K562 (cell line): Measurements from ENCODE around the gene NFKB2. TPM values are rescaled to one million over a fixed set of nuclear protein-coding genes. Genes with fewer than 3 reads are reported as not detected.

Source experiments
- CBX2 ChIP-seq: fragments of 200-600 bp; sonication (generic); IDR thresholded peaks from one replicate; pipeline ENCODE4 v1.6.1; 2012; ENCODE audit warnings: mild to moderate bottlenecking, low read length, inconsistent platforms; ENCODE audit not compliant: insufficient read depth, poor library complexity, severe bottlenecking
- DACH1 ChIP-seq: fragments of 450-650 bp; IDR thresholded peaks from 2 replicates; pipeline ENCODE4 v1.6.1; 2018; ENCODE audit not compliant: partially characterized antibody
- DMBX1 ChIP-seq: fragments of 250-450 bp; sonication (Bioruptor Pico); IDR thresholded peaks from 2 replicates; pipeline ENCODE4 v1.8.0; 2022; ENCODE audit warnings: inconsistent platforms, mild to moderate bottlenecking, moderate library complexity, borderline replicate concordance
- ETS1 ChIP-seq: conservative IDR thresholded peaks from 2 replicates; pipeline ENCODE4 v1.6.1; 2011; ENCODE audit warnings: low read depth, mild to moderate bottlenecking, low read length; ENCODE audit not compliant: control insufficient read depth
- ETS2 ChIP-seq: IDR thresholded peaks from 2 replicates; pipeline ENCODE4 v1.6.1; 2016; ENCODE audit warnings: borderline replicate concordance, missing genetic modification characterization, mild to moderate bottlenecking, moderate library complexity, missing compliant biosample characterization; ENCODE audit not compliant: poor library complexity, severe bottlenecking
- LEF1 ChIP-seq: fragments of 450-650 bp; IDR thresholded peaks from 2 replicates; pipeline ENCODE4 v1.6.1; 2016; ENCODE audit warnings: mild to moderate bottlenecking
- MAFF ChIP-seq: IDR thresholded peaks from 2 replicates; pipeline ENCODE4 v1.6.1; 2012; ENCODE audit warnings: low read length, improper control_type of control experiment
- NFIC ChIP-seq: fragments of 450-650 bp; IDR thresholded peaks from 2 replicates; pipeline ENCODE4 v1.6.1; 2017; ENCODE audit warnings: mild to moderate bottlenecking, inconsistent platforms
- NR3C1 ChIP-seq: sonication (generic); formaldehyde crosslinking; IDR thresholded peaks from 2 replicates; pipeline ENCODE4 v1.8.1; 2022; ENCODE audit warnings: missing genetic modification reagents
- POLR2H ChIP-seq: IDR thresholded peaks from 2 replicates; pipeline ENCODE4 v1.6.1; 2016; ENCODE audit warnings: missing genetic modification characterization, low read depth, mild to moderate bottlenecking, control low read depth, missing compliant biosample characterization, moderate library complexity
- PPARD ChIP-seq: fragments of 250-450 bp; sonication (Bioruptor Pico); IDR thresholded peaks from 2 replicates; pipeline ENCODE4 v1.8.0; 2022; ENCODE audit warnings: inconsistent platforms, mild to moderate bottlenecking, moderate library complexity
- SRSF9 ChIP-seq: fragments of 200-400 bp; formaldehyde crosslinking; IDR thresholded peaks from 2 replicates; pipeline ENCODE4 v1.6.1; 2017; ENCODE audit warnings: low read depth, low read length, borderline replicate concordance
- TARDBP ChIP-seq: fragments of 450-650 bp; IDR thresholded peaks from 2 replicates; pipeline ENCODE4 v1.6.1; 2016
- ZBTB33 ChIP-seq: sonication (generic); formaldehyde crosslinking; IDR thresholded peaks from 2 replicates; pipeline ENCODE4 v1.8.1; 2023; ENCODE audit warnings: mild to moderate bottlenecking, missing genetic modification reagents
- ZNF407 ChIP-seq: fragments of 450-650 bp; IDR thresholded peaks from 2 replicates; pipeline ENCODE4 v1.6.1; 2016; ENCODE audit warnings: low read depth
- ZNF445 ChIP-seq: fragments of 250-450 bp; sonication (Bioruptor Pico); IDR thresholded peaks from 2 replicates; pipeline ENCODE4 v1.4.0; 2020; ENCODE audit warnings: low read depth, mild to moderate bottlenecking, moderate library complexity
- ZNF57 ChIP-seq: fragments of 450-650 bp; formaldehyde crosslinking; IDR thresholded peaks from 2 replicates; pipeline ENCODE4 v1.4.0; 2020; ENCODE audit warnings: mild to moderate bottlenecking, moderate library complexity
- polyA plus RNA-seq, 8 experiments: library from polyadenylated mRNA; depleted of rRNA in 4 of 8; stranded (reverse) in 5 of 8; unstranded in 3 of 8; fragments of >200 nt; fragmentation: Nextera tagmentation in 2 of 8; fragmentation: Illumina TruSeq in 1 of 8; extraction: Ambion mirVana in 2 of 8; extraction: Trizol in 1 of 8; gene quantifications; 2 replicates each; pipeline versions ENCODE4 v1.2.1 to v1.2.3, GENCODE V29; 2011 to 2014; ENCODE audit warnings: inconsistent platforms in 1 of 8, missing spikeins in 1 of 8
- total RNA-seq, 7 experiments: library from RNA; depleted of rRNA in 6 of 7; stranded (reverse); fragments of >200 nt in 6 of 7; fragmentation: Illumina TruSeq in 2 of 7; extraction: Trizol in 2 of 7; gene quantifications; 2 replicates each; pipeline versions ENCODE4 v1.2.1 to v1.2.3, GENCODE V29; 2011 to 2021; ENCODE audit warnings: low replicate concordance in 1 of 7

The NFKB2 gene
- total and polyA plus RNA-seq, 9 of the 15 experiments (the other 6 are each of a cell fraction or from before 2014, with no cell fraction given), result 0.07 to 20.3 (median 7.9) TPM

- TF ChIP-seq ZBTB33 (CRISPR knock-in tag) (no peak), SRSF9 (no peak), LEF1 (peak; percentile 95), ETS1 (peak; percentile 59; the same call in 1 of the 2 replicates), CBX2 (no peak), POLR2H (tag) (peak; percentile 60; the same call in 1 of the 2 replicates), ZNF57 (CRISPR knock-in tag) (no peak), DACH1 (no peak), PPARD (CRISPR knock-in tag) (no peak), ETS2 (tag) (no peak), MAFF (no peak), ZNF407 (peak; percentile 97), NFIC (peak; percentile 19; the same call in 1 of the 2 replicates), DMBX1 (CRISPR knock-in tag) (no peak), NR3C1 (CRISPR knock-in tag) (no peak), TARDBP (peak; percentile 54; the same call in 1 of the 2 replicates), ZNF445 (CRISPR knock-in tag) (no peak)
Measured at GRCh38 chr10:102432162-102432950, 36.9 kb downstream of the NFKB2 start, which contains the start of gene CUEDC2 (continued).
